Gastroesophageal sphincter (tissue), 3 donors: Measurements from ENCODE around the gene APOBEC3F.

Source experiments
- CTCF ChIP-seq, 4 experiments: fragments of 200-600 bp in 2 of 4; fragments of 450-650 bp in 2 of 4; sonication (generic) in 1 of 4; IDR thresholded peaks; one replicate each; pipeline ENCODE4 v1.5.1; 2017 to 2019; ENCODE audit warnings: antibody characterized with exemption in 4 of 4, mild to moderate bottlenecking in 2 of 4, moderate library complexity in 2 of 4
- POLR2A ChIP-seq, 2 donors: fragments of 450-650 bp; IDR thresholded peaks; one replicate each; pipeline ENCODE4 v1.6.1; 2017; ENCODE audit warnings: antibody characterized with exemption in 2 of 2, mild to moderate bottlenecking in 2 of 2, moderate library complexity in 1 of 2

- no peak for TF ChIP-seq CTCF (IDR thresholded peaks at IDR 0.05)
- TF ChIP-seq POLR2A (IDR thresholded peaks at IDR 0.05) = no peak
These were observed 27.5 kb downstream of the APOBEC3F start for GRCh38 chr22:39068033-39068785.
